Measurements from ENCODE around the gene DSG3. TPM values are rescaled to one million over a fixed set of nuclear protein-coding genes. Genes with fewer than 3 reads are reported as not detected.
"Not testable (repeated sequence)": the region's sequence is repeated elsewhere in the genome, so short reads cannot be mapped to it uniquely, and the experiment has no call there.

DSG3 gene
- total RNA-seq, 1 donor from 2014 or later: not detected

- intact Hi-C loops (cut with micrococcal nuclease): no loop called here
These were observed 45.1 kb downstream of the DSG3 start for GRCh38 chr18:31492671-31493070.

DNA sequence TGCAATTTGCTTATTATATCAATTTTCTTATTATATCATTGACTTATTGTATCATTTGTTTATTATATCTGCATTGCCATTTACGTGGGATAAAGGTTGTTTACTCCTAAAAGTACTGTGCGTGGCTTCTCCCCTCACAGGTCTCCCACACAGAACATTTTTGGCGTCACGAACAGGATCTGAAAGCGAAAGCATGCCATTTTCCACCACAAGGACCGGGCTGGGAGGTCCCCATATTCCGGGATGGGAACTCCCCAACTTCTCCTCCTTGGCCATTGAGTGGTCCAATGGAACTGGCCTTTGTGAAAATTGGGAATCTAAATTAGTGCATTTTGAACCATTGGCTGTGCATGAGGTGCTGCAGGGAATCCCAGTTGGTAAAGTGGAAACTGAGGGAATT lies 45.6 kb downstream of the DSG3 start:
- intact Hi-C loops (cut with micrococcal nuclease): no loop called here

DNA sequence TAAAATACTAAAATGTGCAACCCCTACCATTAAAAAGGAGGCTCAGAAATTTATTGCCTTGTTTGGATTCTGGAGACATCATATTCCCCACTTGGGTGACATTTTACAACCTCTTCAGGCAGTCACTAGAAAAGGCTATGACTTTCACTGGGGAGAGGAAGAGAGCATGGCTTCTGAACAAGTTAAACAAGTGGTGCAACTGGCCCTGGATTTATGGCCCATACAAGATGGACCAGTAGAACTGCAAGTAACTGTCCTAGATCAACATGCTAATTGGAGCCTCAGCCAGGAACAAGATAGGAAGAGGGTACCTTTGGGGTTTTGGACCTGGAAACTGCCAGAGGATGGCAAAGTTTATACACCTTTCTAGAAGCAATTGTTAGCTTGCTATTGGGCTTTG lies 46.4 kb downstream of the DSG3 start:
- intact Hi-C loops (cut with micrococcal nuclease): no loop called here

- intact Hi-C loops (cut with micrococcal nuclease): not testable (repeated sequence)
These were observed 47.2 kb downstream of the DSG3 start for GRCh38 chr18:31494705-31495244.

DNA sequence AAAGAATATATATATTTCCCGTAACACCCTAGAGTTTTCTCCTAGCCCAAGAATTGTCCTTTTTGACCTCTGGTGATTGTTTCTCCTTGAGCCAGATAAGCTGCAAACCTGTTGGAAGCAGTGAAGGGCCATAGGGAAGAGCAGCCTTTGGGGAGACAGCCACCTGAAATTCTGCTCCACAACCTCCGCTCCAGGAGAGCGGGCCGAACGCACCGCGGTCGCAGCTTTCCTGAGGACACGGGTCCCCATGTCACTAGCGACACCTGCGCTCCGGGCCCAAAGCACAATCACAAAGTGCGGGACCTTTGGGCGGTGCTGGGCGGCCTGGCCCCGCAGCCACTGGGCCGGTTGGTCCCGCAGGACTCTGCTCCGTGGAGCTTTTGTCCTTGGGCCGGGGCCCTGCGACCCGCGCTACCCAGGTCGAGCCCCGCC lies 49.9 kb downstream of the DSG3 start:
- intact Hi-C loops (cut with micrococcal nuclease): no loop called here

DNA sequence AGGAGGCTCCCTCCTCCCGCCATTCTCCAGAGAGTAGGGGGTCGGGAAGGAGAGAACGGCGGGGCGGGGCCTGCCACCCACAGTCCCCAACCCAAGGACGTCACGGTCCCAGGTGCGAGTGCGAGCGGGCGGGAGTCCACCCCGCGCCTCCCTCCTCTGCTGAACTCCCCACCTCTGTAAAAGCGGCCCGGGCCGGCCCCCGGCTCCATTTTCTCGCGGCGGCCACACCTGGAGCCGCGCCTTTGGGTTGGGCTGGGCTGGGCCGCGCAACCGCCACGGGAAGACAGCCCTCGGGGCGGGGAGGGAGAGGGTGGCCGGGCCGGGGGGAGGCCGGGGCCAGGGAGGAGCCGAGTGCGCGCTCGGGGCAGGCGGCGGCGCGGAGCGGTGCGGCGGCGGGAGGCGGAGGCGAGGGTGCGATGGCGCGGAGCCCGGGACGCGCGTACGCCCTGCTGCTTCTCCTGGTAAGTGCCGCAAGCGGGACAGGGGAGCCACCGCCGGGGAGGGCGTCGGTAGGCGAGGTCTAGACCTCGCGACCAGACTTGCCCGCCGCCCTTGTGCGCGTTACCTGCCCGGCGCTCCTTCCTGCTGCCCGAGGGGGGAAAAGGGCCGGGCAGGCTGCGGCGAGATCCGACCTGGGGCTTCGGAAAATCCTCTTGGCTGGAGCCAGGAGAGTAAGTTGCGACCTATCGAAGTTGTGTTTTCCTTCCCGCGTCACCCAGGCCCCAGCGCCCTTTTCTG lies 50.5 kb downstream of the DSG3 start, which contains the start of gene DSG2:
TSS of gene DSG2 (plus strand) at position 342 of the 738 bp plus-strand sequence. CDS start at position 417, 75 bp downstream.
- intact Hi-C loops (cut with micrococcal nuclease): no loop called here

DNA sequence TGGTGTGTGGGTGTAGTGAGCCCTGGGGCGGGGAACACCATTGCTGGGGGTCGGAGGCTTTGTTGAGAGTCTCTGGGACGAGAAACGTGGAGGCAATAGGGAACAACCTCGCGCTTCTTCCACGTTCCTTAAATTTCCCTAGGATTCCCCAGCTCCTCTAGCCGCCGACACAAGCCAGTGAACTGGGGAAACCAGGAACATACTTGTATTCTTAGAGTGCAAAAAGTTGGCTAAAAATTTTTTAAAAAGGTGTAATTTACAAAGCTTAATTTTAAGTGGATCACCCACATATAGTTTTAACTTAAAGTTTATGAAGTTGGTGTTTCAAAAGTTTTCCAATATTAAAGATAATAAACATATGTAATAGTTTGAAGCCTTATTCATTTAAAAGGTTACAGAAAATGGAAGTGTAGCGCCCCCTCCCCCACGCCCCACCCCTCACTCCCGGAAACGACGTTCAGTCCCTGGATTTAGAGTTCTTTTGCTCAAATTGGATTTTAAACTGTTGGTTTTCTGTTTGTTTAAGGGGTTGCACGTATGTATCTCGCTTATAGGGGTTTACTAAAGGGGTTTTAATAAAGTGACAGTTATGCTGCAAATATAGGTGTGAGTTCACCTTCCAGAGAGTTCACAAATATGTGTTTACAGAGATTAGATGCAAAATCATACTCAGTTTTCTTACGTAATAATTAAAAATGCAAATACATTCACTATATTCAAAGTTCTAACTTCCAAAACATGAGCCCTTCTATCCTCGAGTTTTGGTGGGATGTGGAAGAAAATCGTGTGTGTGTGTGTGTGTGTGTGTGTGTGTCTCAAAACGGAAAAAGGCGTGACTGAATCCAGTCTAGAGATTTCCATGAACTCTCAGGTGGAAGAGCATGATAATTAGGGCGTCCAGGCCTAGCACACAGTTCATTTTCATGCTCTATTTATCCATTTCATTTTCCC lies 51.3 kb downstream of the DSG3 start:
- intact Hi-C loops (cut with micrococcal nuclease): no loop called here

- intact Hi-C loops (cut with micrococcal nuclease): no loop called here
These were observed 52.6 kb downstream of the DSG3 start for GRCh38 chr18:31500051-31500688.

- intact Hi-C loops (cut with micrococcal nuclease): no loop called here
These were observed 55.5 kb downstream of the DSG3 start for GRCh38 chr18:31503011-31503410.

DNA sequence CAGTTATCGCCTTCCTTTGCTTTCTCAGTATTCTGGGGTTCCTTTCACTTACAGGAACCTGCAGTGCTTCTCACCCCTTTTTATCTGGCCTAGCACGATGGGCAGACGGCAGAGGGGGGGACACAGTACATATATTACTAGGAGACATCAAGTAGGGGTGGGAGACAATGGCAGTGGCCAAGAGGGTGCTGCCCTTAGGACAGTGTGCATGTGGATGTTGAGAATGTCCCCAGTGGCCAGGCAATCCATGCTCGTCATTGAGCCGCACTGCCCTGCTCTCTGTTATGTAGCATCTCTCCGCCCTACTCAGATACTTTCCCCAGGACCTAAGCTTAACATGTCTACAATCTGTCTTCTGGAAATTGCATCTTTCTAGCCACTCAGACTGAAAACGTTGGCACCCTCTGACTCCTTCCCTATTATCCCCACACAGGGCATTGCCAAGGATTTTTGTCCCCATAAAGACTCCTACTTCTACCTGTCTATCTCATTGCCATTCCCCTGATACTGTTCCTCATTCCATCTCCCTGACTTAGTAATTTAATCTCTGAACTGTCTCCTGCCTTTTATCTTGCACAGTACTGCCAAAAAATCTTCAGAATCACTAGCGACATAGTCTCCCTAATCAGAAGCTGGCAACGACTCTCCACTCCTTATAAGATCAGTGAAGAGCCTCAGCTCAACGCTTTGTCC lies 57.1 kb downstream of the DSG3 start:
- intact Hi-C loops (cut with micrococcal nuclease): no loop called here

DNA sequence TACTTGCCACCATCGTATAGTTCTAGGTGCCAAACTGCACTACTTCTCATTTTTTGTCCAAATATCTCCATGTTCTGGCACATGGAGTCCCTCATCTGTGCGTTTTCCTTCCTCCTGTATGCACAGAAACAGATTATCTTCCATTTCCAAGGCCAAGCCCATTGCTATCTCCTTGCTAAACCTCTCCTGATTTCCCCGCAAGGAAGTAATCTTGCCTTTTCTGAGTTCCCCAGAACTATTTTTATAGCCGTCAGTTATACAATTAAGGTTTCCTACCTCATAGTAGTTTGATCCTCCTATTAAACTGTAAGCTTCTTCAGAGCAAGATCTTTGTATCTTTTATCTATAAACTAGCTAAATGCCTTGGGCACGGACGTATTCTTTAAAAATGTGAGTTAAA lies 57.6 kb downstream of the DSG3 start:
- intact Hi-C loops (cut with micrococcal nuclease): no loop called here

DNA sequence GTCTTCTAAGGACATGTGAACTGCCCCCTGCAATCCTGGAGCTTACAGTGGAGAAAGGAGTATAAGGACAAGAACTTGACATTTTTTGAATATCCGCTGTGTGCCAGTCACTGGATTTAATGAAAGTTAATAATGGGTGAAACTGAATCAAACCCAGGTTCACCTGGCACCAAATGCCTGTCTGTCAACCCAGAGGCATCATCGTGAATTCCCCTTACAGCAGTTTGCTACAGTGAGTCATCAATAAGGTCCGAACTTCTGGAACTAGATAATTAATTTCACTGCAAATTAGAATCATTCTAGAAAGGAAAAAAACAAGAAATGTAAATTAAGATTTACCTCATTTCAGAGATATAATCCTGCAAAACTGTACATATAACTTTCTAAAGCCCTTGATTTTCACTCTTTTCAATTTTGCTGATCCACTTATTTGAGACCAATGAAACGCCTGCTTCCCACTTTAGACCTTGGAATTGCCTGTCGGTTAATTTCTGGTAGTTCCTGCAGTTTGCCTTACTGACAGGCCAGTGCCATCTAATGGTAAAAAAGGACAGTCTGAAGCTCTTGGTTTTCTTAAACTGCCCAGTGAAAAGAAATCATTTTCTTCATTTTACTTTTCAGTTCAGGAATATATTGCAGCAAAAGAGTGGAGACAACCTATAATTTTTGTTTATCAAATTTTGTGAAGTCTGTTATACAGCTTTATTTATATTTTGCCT lies 58.6 kb downstream of the DSG3 start:
- intact Hi-C loops (cut with micrococcal nuclease): no loop called here

GRCh38 chr18:31507124-31507523 lies 59.6 kb downstream of the DSG3 start:
- intact Hi-C loops (cut with micrococcal nuclease): not testable (repeated sequence)

DNA sequence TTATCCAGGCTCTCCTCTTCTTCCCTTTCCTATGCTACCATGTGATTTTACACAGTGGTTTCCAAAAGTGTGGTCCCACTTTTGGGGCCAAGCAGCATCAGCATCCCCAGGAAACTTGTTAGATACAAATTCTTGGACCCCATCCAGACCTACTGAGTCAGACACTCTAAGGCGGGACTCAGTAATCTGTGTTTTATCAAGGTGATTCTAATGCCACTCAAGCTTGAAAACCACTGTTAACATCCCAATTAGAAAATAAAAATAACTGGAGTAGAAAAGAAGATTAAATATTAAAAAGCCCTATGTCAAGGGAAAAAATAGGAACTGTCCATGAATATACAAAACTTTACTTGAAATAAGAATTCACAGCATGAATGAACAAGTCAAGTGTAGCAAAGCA lies 61.2 kb downstream of the DSG3 start:
- intact Hi-C loops (cut with micrococcal nuclease): no loop called here

DNA sequence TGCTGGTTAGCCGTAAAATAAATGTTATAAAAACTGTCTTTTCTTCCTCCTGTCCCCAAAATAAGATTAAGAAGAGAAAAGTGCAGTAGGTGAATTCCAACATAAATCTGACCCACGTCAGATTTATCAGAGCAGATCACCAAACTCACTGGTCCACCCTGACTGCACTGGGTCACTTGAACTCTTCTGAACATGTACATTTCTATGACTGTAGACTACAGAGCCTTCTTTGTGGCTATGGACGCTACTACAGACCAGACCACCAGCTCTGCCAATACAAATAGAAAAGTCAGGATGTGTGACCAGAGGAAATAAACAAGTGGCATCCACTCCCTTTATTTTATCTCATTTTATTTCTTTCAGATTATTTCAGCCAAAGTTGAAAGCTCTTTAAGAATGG lies 62.0 kb downstream of the DSG3 start:
- intact Hi-C loops (cut with micrococcal nuclease): no loop called here

DNA sequence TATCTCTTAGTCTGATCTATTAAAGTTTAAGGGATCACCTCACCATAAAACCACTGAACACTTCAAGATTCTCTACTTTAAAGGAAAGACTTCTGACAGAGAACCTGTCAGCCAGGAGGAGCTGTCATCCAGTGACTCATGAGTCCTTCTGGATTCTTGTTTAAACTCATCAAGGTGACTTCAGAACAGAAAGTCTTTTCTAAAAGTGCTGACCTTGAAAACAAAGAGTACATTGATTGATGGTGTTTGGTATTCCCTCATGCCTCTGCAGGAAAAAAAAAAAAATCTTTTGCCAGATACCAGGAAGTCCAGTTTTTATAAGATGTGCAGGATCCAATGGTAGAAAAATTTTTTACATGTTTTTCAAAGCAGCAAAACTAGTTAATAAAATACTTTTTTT lies 62.8 kb downstream of the DSG3 start:
- intact Hi-C loops (cut with micrococcal nuclease): no loop called here

DNA sequence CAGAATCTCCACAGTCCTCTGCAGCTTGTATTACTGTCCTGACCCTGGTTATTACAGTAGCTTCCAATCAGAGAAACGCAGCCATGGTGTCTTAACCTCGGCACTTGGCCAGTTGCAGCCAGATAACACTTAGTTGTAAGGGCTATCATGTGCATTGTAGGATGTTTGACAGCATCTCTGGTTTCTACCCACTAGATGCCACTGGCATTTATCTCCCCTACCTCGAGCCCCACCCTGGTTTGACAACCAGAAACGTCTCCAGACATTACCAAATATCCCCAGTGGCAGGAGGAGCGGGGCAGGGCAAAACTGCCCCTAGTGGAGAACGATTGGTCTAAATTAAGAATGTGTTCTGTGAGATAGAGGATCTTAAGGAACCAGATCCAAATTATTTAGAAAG lies 63.6 kb downstream of the DSG3 start:
- intact Hi-C loops (cut with micrococcal nuclease): no loop called here

GRCh38 chr18:31512203-31512764 lies 64.7 kb downstream of the DSG3 start:
- intact Hi-C loops (cut with micrococcal nuclease): no loop called here

- intact Hi-C loops (cut with micrococcal nuclease): no loop called here
These were observed 65.8 kb downstream of the DSG3 start for GRCh38 chr18:31513189-31513935.
